NT2/D1 (cell line): ENCODE results near the gene ATP6V0E1.

Source experiments
- SUZ12 ChIP-seq: IDR thresholded peaks from 2 replicates; pipeline ENCODE4 v1.6.1; 2011; ENCODE audit not compliant: insufficient read length, insufficient read depth; ENCODE audit errors: extremely low read depth
- YY1 ChIP-seq: IDR thresholded peaks from 2 replicates; pipeline ENCODE4 v1.6.1; 2011; ENCODE audit not compliant: insufficient read length, insufficient read depth
- ZNF274 ChIP-seq: IDR thresholded peaks from 2 replicates; pipeline ENCODE4 v1.6.1; 2011; ENCODE audit warnings: mild to moderate bottlenecking, low read depth, low read length

DNA sequence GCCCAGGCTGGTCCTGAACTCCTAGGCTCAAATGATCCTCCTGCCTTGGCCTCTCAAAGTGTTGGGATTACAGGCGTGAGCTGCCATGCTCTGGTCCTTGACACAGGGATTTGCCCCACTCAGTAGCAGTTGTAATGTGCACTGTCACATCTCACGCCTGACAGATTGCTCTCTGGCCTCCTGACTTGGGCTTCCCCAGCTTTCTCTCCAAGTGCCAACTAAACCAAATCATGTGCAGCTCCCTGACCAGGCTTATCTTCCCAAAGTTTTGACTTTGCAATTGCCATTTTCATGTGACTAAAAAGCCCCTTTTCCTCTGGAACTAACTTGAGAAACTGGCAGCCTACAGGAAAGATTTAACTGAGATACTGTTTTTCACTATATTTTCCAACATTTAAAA, 13.7 kb upstream of the ATP6V0E1 start:
- TF ChIP-seq YY1: no peak
- TF ChIP-seq ZNF274: no peak
- TF ChIP-seq SUZ12: no peak
